GM19372 (cell line): ENCODE measurements around the gene MRPS31.
"Not testable (repeated sequence)": the region's sequence is repeated elsewhere in the genome, so short reads cannot be mapped to it uniquely, and the experiment has no call there.

ENCODE experiments used
- ATAC-seq: cut with Tn5 transposase; IDR thresholded peaks from one replicate; pipeline ENCODE4 v1.9.1; 2021; ENCODE audit warnings: mild to moderate bottlenecking, low read depth, moderate library complexity; ENCODE audit not compliant: unreplicated experiment

MRPS31 gene

DNA sequence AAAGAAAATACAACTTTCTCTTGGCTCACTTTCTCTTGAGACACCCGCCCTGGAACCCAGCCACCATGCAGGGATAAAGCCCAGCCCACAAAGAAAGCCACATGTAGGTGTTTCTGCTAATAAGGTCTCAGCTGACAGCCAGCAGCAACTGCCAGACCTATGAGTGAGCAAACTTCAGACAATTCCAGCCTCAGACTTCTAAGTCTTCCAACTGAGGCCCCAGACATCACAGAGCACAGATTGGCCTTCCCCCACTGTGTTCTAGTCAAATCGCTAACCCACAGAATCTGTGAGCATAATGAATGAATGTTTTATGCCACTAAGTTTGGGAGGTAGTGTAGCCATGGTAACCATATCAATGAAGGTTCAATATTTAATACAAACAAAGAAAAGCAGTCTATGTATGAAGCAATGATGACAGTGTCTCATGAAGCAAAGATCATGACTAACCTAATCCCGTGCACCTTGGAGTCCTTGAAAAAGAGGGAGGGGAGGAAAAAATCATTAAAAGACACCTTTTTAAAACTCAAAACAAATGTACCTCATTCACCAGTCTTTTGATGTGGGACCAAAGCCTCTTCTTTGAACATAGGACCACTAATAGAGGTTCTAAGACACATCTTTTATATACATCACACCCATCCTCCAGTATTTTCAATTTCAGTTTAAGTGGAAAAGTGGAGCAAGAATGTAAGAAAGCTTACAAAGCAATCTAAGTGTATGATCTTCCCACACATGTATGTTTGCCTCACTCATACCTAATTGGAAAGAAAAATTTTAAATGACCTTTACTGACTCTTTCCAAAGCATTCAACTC, 6.2 kb downstream of the MRPS31 start:
- ATAC-seq, result no peak

DNA sequence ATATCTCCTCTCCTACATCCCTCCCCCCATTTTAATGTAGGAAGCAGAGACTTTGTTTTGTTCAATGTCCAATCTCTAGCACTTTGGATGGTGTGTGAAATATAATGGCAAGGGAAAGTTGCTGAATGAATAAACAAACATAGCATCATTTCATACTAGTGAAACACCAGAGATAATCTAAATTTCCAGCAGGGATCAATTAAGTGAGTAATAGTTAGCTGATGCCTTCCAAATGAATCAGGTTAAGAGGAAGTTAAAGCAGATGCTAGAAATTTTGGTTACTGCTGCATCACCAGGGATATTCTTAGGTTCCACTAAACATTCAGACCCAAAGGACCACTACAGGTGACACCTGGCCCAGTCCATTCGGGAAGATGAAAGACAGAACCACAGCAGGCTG, 8.1 kb downstream of the MRPS31 start:
- no peak for ATAC-seq

- no peak for ATAC-seq
Observed at GRCh38 chr13:40758811-40759210, 12.2 kb downstream of the MRPS31 start.

DNA sequence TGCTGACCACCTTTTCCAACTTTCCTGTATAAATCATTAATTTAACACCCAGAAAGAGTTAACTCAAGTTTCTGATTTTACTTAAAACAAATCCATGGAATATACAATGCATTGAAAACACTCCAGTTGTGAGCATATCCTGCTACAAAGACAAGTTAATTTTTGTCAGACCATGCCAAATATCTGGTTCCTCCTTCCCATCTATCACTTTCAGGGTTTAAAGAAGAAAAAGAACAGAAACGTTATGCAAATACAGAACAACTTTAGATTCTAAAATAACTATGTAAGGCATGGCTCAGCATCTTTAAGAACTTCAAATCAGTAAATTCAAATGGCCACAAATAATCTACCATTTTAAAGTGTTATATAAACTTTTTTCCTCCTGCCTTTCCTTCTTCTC, 14.9 kb downstream of the MRPS31 start:
- no peak for ATAC-seq

DNA sequence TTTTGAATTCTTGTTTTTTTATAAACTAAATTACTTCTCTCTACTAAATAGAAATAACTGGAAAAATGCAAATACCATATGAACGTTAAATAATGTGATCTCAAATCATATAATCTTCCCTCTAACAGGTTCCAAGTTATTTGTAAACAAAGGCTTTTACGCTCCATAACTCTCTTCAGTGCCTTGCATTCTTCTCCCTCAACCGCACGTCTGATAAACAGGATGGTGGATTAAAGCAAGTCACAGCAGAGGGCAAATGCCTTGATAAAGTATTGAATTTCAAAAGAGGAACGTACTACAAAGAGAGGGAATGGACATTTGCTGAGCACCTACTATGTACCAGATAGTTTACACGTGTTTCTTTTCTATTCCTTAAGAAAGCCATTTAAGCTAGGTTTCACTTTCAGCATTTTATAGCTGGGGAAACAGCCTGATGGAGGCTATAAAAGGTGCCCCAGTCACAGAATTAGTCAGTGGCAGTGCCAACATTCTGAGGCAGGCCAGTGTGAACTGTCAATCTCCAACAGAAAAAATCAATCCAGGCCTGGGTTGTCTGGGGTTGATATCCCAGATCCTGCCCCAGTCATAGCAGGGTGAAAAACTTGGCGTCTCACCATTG, 15.8 kb downstream of the MRPS31 start:
- no peak for ATAC-seq

GRCh38 chr13:40749327-40749726, 21.7 kb downstream of the MRPS31 start:
- ATAC-seq, result no peak

GRCh38 chr13:40735232-40735548, 35.8 kb downstream of the MRPS31 start:
- not testable (repeated sequence) for ATAC-seq

DNA sequence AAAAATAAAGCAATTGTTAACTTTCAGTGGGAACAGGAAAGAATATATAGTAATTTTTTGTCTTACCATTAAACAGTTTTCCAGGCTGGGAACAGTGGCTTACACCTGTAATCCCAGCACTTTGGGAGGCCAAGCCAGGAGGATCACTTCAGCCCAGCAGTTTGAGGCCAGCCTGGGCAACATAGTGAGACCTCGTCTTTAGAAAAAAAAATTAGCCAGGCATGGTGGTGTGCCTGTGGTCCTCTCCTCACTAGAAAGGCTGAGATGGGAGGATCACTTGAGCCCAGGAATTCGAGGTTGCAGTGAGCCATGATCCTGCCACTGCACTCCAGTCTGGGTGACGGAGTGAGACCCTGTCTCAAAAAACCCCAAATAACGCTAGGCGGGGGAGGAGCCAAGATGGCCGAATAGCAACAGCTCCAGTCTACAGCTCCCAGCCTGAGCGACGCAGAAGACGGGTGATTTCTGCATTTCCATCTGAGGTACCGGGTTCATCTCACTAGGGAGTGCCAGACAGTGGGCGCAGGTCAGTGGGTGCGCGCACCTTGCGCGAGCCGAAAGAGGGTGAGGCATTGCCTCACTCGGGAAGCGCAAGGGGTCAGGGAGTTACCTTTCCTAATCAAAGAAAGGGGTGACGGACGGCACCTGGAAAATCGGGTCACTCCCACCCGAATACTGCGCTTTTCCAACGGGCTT, 36.3 kb downstream of the MRPS31 start:
- not testable (repeated sequence) for ATAC-seq

- no peak for ATAC-seq
Observed at GRCh38 chr13:40732658-40733057, 38.3 kb downstream of the MRPS31 start.

GRCh38 chr13:40728595-40728994, 42.4 kb downstream of the MRPS31 start:
- ATAC-seq, result no peak

DNA sequence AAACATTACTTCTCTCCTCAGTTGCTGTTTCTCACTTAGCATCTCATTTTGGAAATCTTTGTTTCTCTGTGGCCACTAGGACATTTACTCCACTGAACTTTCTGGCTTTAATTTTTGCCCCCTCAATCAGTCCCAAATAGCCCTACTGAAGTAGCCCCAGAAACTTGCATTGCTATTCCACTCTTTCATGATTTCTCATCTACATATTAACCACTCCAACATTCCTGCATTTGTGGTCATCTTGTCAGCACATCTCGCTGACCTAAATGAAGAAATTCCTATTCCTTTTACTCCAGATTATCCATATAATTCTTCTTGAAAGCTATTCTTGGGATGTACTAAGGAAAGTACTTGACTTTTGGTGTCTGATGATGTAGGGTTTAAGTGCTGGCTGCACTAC, 56.6 kb downstream of the MRPS31 start:
- not testable (repeated sequence) for ATAC-seq

- no peak for ATAC-seq
Observed at GRCh38 chr13:40706439-40706838, 64.6 kb downstream of the MRPS31 start.

GRCh38 chr13:40697711-40698110, 73.3 kb downstream of the MRPS31 start:
- no peak for ATAC-seq

GRCh38 chr13:40694426-40694825, 76.6 kb downstream of the MRPS31 start:
- no peak for ATAC-seq

DNA sequence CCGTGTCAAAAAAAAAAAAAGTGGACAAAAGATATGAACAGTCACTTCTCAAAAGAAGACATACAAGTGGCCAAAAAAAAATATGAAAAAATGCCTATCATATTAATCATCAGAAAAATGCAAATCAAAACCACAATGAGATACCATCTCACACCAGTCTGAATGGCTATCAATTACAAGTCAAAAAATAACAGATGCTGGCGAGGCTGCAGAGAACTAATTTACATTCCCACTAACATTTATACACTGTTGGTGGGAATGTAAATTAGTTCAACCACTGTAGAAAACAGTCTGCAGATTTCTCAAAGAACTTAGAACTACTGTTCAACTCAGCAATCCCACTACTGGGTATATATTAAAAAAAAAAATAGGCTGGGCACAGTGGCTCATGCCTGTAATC, 78.0 kb downstream of the MRPS31 start:
- ATAC-seq, result no peak

DNA sequence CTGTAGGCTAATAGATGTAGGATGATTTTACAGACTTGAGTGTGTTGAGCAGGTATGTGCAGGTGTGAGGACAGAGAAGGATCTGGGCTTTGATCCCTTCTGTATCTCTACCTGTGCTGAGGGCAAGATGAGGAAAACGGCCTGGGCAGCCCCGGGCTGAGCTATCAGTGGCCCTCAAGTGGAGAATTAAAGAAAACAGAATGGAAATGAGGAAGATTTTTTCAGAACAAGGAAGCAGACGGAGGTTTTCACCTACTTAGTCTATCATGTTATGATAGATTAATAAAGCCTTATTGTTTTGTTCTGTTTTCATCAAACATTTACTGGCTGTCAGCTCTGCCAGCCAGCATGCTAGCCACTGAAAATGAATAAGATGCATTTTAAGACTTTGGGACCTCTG, 82.2 kb downstream of the MRPS31 start:
- no peak for ATAC-seq

GRCh38 chr13:40682449-40683240, 88.3 kb downstream of the MRPS31 start:
- no peak for ATAC-seq

DNA sequence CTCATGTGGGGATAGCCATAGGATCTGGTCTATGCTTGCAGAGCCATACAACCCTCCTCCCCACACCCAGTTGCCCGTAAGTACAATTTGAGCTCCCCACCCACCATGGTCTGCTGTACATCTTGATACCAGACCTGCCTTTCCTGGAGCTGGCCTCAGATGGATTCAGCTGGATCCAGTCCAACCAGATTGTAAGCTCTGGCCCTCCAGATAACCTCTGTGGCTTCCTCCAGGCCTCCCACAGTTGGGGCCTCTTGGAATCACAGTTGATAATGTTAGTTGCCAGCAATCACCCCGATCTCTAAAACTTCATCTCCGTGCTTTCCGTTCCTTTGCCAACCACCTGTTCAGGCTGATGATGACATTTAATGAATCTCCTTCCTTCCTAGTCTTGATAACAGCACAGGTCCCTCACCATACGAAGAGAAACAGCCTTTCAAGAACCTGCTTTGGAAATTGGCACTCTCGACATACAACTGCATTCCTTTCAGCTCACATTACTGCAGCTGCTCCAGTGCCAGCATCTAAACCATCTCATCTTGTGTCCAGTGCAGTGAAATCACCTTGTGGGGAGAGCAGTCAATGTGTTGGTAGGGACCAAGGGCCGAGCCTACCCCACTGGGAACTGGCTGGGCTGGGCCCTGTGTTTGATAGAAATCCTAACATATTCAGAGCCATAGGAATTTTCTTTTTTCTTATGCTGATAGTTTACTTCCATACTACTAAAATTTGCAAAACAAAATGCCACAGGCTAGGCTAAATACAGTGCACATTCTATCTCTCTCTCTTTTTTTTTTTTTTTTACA, 89.4 kb downstream of the MRPS31 start:
- no peak for ATAC-seq

- no peak for ATAC-seq
Observed at GRCh38 chr13:40680659-40681323, 90.2 kb downstream of the MRPS31 start.
